Left lobe of liver (tissue), 2 donors: ENCODE measurements around the gene HDAC7. TPM values are rescaled to one million over a fixed set of nuclear protein-coding genes. Genes with fewer than 3 reads are reported as not detected.

Experiments
- ATAC-seq: fragments of 200-7000 bp; cut with Tn5 transposase; one replicate; pipeline ENCODE4 v1.9.1; 2020; ENCODE audit warnings: mild to moderate bottlenecking, moderate library complexity
- DNase-seq: peaks from one replicate; pipeline ENCODE4 v3.0.0-alpha.2; 2020; ENCODE audit warnings: low spot score
- total RNA-seq: library from RNA; stranded (reverse); gene quantifications from one replicate; pipeline ENCODE4 v1.2.1, GENCODE V29; 2021
- donor health status: DM: no; HTN: no; CAD: no; lungs with moderate emphysema.
- donor health status: DM: no; HTN: yes; CAD: no.

Gene HDAC7
- total RNA-seq, 1 donor from 2014 or later = 8.1 TPM

- DNase-seq = no peak
- ATAC-seq = no peak
Measured at GRCh38 chr12:47783024-47783755, 36.5 kb downstream of the HDAC7 start.

GRCh38 chr12:47782372-47782770 is 37.3 kb downstream of the HDAC7 start:
- DNase-seq (no peak), ATAC-seq (no peak)

GRCh38 chr12:47781479-47782371 is 38.0 kb downstream of the HDAC7 start:
- no peak for ATAC-seq
- DNase-seq = no peak

- ATAC-seq = no peak
- DNase-seq = no peak
Measured at GRCh38 chr12:47779943-47780504, 39.7 kb downstream of the HDAC7 start.

GRCh38 chr12:47779301-47779942 is 40.3 kb downstream of the HDAC7 start:
- ATAC-seq (peak; percentile 89), DNase-seq (peak; percentile 86)

GRCh38 chr12:47778881-47779280 is 40.8 kb downstream of the HDAC7 start:
- DNase-seq (no peak), ATAC-seq (no peak)

GRCh38 chr12:47777741-47778558 is 41.8 kb downstream of the HDAC7 start:
- DNase-seq = no peak

GRCh38 chr12:47777151-47777550 is 42.6 kb downstream of the HDAC7 start:
- ATAC-seq (no peak), DNase-seq (no peak)

More at GRCh38 chr12:47777741-47778558, 41.8 kb downstream of the HDAC7 start:
- no peak for ATAC-seq

- no peak for ATAC-seq
- no peak for DNase-seq
Measured at GRCh38 chr12:47776471-47777143, 43.1 kb downstream of the HDAC7 start.

- ATAC-seq (no peak), DNase-seq (no peak)
Measured at GRCh38 chr12:47775100-47775911, 44.4 kb downstream of the HDAC7 start.

GRCh38 chr12:47774663-47775062 is 45.0 kb downstream of the HDAC7 start:
- no peak for ATAC-seq
- no peak for DNase-seq

GRCh38 chr12:47773858-47774580 is 45.7 kb downstream of the HDAC7 start:
- ATAC-seq = no peak

GRCh38 chr12:47773062-47773857 is 46.4 kb downstream of the HDAC7 start, which contains the start of gene SLC48A1:
Gene SLC48A1 (plus strand): TSS chr12:47773238. CDS start chr12:47773305, 67 bp downstream.
- DNase-seq (peak; percentile 84), ATAC-seq (peak; percentile 90)

More at GRCh38 chr12:47773858-47774580, 45.7 kb downstream of the HDAC7 start:
- no peak for DNase-seq

- no peak for DNase-seq
Measured at GRCh38 chr12:47772738-47773061, 47.0 kb downstream of the HDAC7 start.

GRCh38 chr12:47772094-47772660 is 47.5 kb downstream of the HDAC7 start:
- DNase-seq (no peak), ATAC-seq (no peak)

More at GRCh38 chr12:47772738-47773061, 47.0 kb downstream of the HDAC7 start:
- no peak for ATAC-seq

GRCh38 chr12:47771304-47771703 is 48.4 kb downstream of the HDAC7 start:
- ATAC-seq (no peak), DNase-seq (no peak)
